Smooth muscle cell of bladder (primary cell): ENCODE measurements around the gene OSM. TPM values are rescaled to one million over a fixed set of nuclear protein-coding genes. Genes with fewer than 3 reads are reported as not detected.

Source experiments
- total RNA-seq: library from RNA; depleted of rRNA; stranded (reverse); fragments of >200 nt; gene quantifications from 2 replicates; pipeline ENCODE4 v1.2.3, GENCODE V29; 2014

OSM gene
- total RNA-seq = not detected in 2 replicates

DNA sequence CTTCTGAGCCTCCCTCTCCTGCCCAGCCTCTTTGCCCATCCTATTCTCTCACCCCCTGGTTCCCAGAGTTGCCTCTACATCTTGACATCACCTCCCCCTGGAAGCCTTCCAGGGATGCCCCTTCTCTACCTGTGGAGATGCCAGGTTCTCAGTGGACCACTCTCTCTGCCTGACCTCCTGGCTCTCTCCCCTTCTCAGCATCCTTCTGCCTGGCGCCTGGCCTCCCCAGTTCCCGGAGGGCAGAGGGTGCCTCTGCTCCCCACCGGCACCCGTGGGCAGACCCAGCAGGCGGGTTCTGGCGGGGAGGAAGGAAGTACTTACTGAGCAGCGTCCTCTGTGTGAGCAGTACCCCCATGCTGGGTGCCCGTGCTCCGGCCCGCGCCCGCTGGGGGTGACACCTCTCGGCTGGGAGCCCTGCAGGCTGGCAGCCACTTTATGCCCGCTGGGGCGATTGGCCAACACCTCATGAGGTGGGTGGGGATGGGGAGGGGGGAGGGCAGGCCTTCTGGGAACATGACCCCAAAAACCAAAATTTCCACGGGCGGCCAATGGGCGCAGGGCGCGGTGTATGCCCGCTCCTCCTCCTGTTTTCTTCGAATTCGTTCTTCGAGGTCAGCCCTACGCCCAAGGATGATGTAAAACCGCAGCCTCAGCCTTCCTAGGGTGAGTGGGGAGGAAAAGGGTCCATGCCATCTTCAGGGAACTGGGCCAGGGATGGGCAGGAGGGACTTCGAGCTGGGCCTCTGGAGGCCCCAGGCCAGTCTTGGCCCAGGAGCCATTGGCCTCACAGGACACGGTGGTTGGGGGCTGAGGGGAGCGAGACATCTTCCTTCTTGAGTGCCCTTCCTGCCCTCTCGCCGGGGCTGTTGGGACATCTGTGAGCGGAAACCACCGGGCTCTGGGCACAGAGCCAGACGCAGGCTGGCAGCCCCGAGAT is at the start of gene OSM:
Gene OSM (minus strand): TSS at position 407 of the 937 bp plus-strand sequence. CDS start 52 bp downstream, at position 355.

GRCh38 chr22:30289141-30289979 is 22.7 kb upstream of the OSM start, which contains the start of gene CASTOR1:
Gene CASTOR1 (minus strand): TSS chr22:30289505. CDS start chr22:30289497, 8 bp downstream.

DNA sequence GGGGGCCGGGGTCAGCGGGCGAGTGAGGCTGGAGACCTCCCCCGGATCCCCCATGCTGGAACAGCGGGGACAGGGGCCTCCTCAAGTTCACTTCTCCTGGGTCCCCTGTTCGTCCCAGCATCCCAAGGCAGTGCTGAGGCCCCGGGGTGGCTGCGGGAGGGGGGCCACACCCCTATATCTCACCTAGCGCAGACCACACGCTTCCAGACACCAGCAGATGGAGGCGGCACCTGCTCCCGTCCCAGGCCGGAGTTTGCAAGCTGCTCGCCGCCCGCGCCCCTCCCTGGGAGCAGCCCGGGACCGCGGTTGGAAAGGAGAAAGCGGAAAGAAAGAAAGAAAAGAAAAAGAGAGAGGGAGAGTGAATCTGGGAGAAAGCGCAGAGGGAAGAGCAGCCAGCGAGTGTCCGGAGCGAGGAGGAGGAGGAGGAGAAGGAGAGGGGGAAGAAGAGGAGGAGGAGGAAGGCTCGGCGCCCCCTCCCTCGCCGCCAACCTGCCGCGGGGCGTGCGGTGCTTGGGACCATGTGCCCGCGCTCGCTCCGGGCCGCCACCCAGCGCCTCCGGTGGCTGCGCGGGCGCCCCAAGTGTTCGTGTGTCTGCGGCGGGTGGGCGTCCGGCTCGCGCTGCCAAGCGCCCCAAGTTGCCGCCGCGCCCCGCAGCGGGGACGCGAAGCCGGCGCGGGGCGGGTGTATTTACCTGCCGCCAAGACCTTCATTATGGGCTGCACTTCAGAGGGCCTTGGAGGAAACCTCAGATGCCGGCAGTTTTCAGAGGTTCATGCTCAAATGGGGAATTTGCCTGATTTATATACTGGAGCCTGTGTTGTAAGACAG is 20.5 kb downstream of the OSM start, which contains the start of gene LIF:
Gene LIF (minus strand): TSS at position 775 of the 829 bp plus-strand sequence. CDS start 64 bp downstream, at position 711.

Other genes starting within 250 kb of the OSM start
- under 0.01 TPM in 1 of 2 replicates, not detected in the other for gene HORMAD2, start 186.4 kb downstream of the OSM start, total RNA-seq
- 17.3 and 34.1 TPM in 2 replicates for gene LIF, start 20.1 kb downstream of the OSM start, total RNA-seq
- 4.8 and 7.4 TPM in 2 replicates for gene CASTOR1, start 22.7 kb upstream of the OSM start, total RNA-seq
- 10.1 and 11.4 TPM in 2 replicates for gene TBC1D10A, start 60.1 kb upstream of the OSM start, total RNA-seq
- 15.9 and 17.5 TPM in 2 replicates for gene SF3A1, start 90.0 kb upstream of the OSM start, total RNA-seq
- gene CCDC157, start 90.2 kb upstream of the OSM start, total RNA-seq = 1.3 and 1.7 TPM in 2 replicates
- gene RNF215, start 120.6 kb upstream of the OSM start, total RNA-seq = 26.2 and 32.8 TPM in 2 replicates
- gene SEC14L2, start 130.2 kb upstream of the OSM start, total RNA-seq = 6.8 and 9.3 TPM in 2 replicates
- 5.1 and 6.7 TPM in 2 replicates for gene MTFP1, start 158.9 kb upstream of the OSM start, total RNA-seq
- gene SEC14L3, start 205.2 kb upstream of the OSM start, total RNA-seq = under 0.01 TPM in 1 of 2 replicates, not detected in the other
- gene SEC14L4, start 238.8 kb upstream of the OSM start, total RNA-seq = 0.14 and 0.18 TPM in 2 replicates